HCT116 (cell line): ENCODE data around the gene METTL27. TPM values are rescaled to one million over a fixed set of nuclear protein-coding genes. Genes with fewer than 3 reads are reported as not detected.

Experiments used
- ATAC-seq: fragments of 200-7000 bp; cut with Tn5 transposase; 2 replicates; pipeline ENCODE4 v1.9.1; 2020; ENCODE audit warnings: mild to moderate bottlenecking, moderate library complexity
- BruUV-seq: library from RNA; stranded (reverse); fragments of 400-500 nt; replicated peaks from 2 replicates; lab custom pipeline; 2021; lab: Mats Ljungman, UMichigan
- CTCF ChIA-PET: fragments of 300-600 bp; sonication (Branson Sonifier 250); formaldehyde crosslinking; loops from one replicate; lab custom pipeline; 2021; ENCODE audit warnings: antibody characterized with exemption; lab: Charles Lee
- POLR2A ChIA-PET: fragments of 300-600, 350-600 bp; sonication (Branson Sonifier 250); formaldehyde crosslinking; loops from one replicate; lab custom pipeline; 2021; ENCODE audit warnings: antibody characterized with exemption; lab: Charles Lee
- RAD21 ChIA-PET, 2 experiments: fragments of 300-600 bp; sonication (Branson Sonifier 250); formaldehyde crosslinking; loops; one replicate each; lab custom pipeline; 2023; ENCODE audit warnings: low total read pairs in 2 of 2; ENCODE audit not compliant: uncharacterized antibody in 2 of 2, unreplicated experiment in 2 of 2, low non-redundant PET in 1 of 2; lab: Charles Lee
- DNase-seq: peaks from one replicate; pipeline ENCODE4 v3.0.0-alpha.2; 2010; ENCODE audit warnings: low read depth, low spot score
- H2AFZ ChIP-seq: fragments of 200-600 bp; shearing (Covaris generic), sonication (generic); 2 replicates; pipeline ENCODE4 v1.6.1; 2017; ENCODE audit warnings: low read depth, mixed run types, mixed read lengths, antibody characterized with exemption, low read length; ENCODE audit not compliant: poor library complexity, severe bottlenecking
- H3K27ac ChIP-seq: 2 replicates; pipeline ENCODE4 v1.5.1; 2012; ENCODE audit warnings: low read depth, low read length
- H3K27me3 ChIP-seq: fragments of 200-600 bp; sonication (generic); 2 replicates; pipeline ENCODE4 v1.6.1; 2016; ENCODE audit warnings: mixed run types, low read length, mixed read lengths; ENCODE audit not compliant: insufficient read depth
- H3K36me3 ChIP-seq, 2 experiments: fragments of 200-500 bp in 1 of 2; fragments of 200-600 bp in 1 of 2; sonication (Bioruptor generic) in 1 of 2; sonication (generic) in 1 of 2; 2 replicates each; pipeline versions ENCODE4 v1.5.1 to v1.6.1; 2014 to 2016; ENCODE audit warnings: low read length in 2 of 2, inconsistent platforms in 1 of 2, mixed read lengths in 1 of 2, mixed run types in 1 of 2; ENCODE audit not compliant: insufficient read depth in 2 of 2, control insufficient read depth in 1 of 2
- H3K4me1 ChIP-seq, 2 experiments: fragments of 200-600 bp in 1 of 2; sonication (generic) in 1 of 2; 2 replicates each; pipeline versions ENCODE4 v1.5.1 to v1.6.1; 2012 to 2017; ENCODE audit warnings: low read length in 2 of 2, inconsistent platforms in 1 of 2, mild to moderate bottlenecking in 1 of 2, mixed read lengths in 1 of 2, mixed run types in 1 of 2, moderate library complexity in 1 of 2; ENCODE audit not compliant: insufficient read depth in 2 of 2, control insufficient read depth in 1 of 2
- H3K4me2 ChIP-seq: fragments of 200-600 bp; sonication (generic); 2 replicates; pipeline ENCODE4 v1.6.1; 2017; ENCODE audit warnings: mixed run types, low read length, mixed read lengths
- H3K4me3 ChIP-seq, 2 experiments: fragments of 200-600 bp in 1 of 2; sonication (generic) in 1 of 2; replicated peaks in 1 of 2; 2 replicates each; pipeline ENCODE4 v1.5.1; 2011 to 2016; ENCODE audit warnings: low read length in 2 of 2, control low read depth in 1 of 2, low read depth in 1 of 2, mild to moderate bottlenecking in 1 of 2, mixed read lengths in 1 of 2, mixed run types in 1 of 2
- H3K79me2 ChIP-seq: fragments of 200-600 bp; sonication (generic); 2 replicates; pipeline ENCODE4 v1.6.1; 2017; ENCODE audit warnings: mild to moderate bottlenecking, mixed run types, low read length, moderate library complexity, mixed read lengths; ENCODE audit not compliant: insufficient read depth
- H3K9ac ChIP-seq: fragments of 200-600 bp; sonication (generic); 2 replicates; pipeline ENCODE4 v1.6.1; 2016; ENCODE audit warnings: low read length, mixed read lengths
- H3K9me2 ChIP-seq: fragments of 200-600 bp; sonication (generic), shearing (Covaris generic); 2 replicates; pipeline ENCODE4 v1.6.1; 2017; ENCODE audit warnings: mixed run types, mild to moderate bottlenecking, moderate library complexity; ENCODE audit not compliant: insufficient read depth
- H3K9me3 ChIP-seq, 2 experiments: fragments of 200-500 bp in 1 of 2; fragments of 200-600 bp in 1 of 2; sonication (Bioruptor generic) in 1 of 2; sonication (generic) in 1 of 2; 2 replicates each; pipeline ENCODE4 v1.6.1; 2014 to 2017; ENCODE audit warnings: low read length in 2 of 2, mixed read lengths in 2 of 2, inconsistent platforms in 1 of 2, low read depth in 1 of 2, mild to moderate bottlenecking in 1 of 2, mixed run types in 1 of 2, moderate library complexity in 1 of 2; ENCODE audit not compliant: control insufficient read depth in 1 of 2, insufficient read depth in 1 of 2
- H4K20me1 ChIP-seq: fragments of 200-600 bp; sonication (generic), shearing (Covaris generic); 2 replicates; pipeline ENCODE4 v1.6.1; 2017; ENCODE audit warnings: mixed run types, mild to moderate bottlenecking, moderate library complexity; ENCODE audit not compliant: insufficient read depth
- CBX3 ChIP-seq: IDR thresholded peaks from 2 replicates; pipeline ENCODE4 v1.6.1; 2012; ENCODE audit warnings: low read depth
- CEBPB ChIP-seq: IDR thresholded peaks from 2 replicates; pipeline ENCODE4 v1.6.1; 2012; ENCODE audit warnings: low read depth
- EGR1 ChIP-seq: IDR thresholded peaks from 2 replicates; pipeline ENCODE4 v1.6.1; 2012; ENCODE audit warnings: low read depth
- ELF1 ChIP-seq: IDR thresholded peaks from 2 replicates; pipeline ENCODE4 v1.6.1; 2012; ENCODE audit warnings: low read depth, borderline replicate concordance
- EZH2 ChIP-seq: fragments of 200-600 bp; sonication (generic); IDR thresholded peaks from 2 replicates; pipeline ENCODE4 v1.6.1; 2017; ENCODE audit warnings: antibody characterized with exemption, mixed run types
- EZH2phosphoT487 ChIP-seq: fragments of 200-600 bp; IDR thresholded peaks from 2 replicates; pipeline ENCODE4 v1.6.1; 2018; ENCODE audit warnings: antibody characterized with exemption, borderline replicate concordance
- FOSL1 ChIP-seq: IDR thresholded peaks from 2 replicates; pipeline ENCODE4 v1.6.1; 2012; ENCODE audit warnings: low read depth
- JUND ChIP-seq: IDR thresholded peaks from 2 replicates; pipeline ENCODE4 v1.6.1; 2012
- POLR2A ChIP-seq: IDR thresholded peaks from 2 replicates; pipeline ENCODE4 v1.7.0; 2011; ENCODE audit warnings: borderline replicate concordance; ENCODE audit not compliant: insufficient read depth, insufficient read length; ENCODE audit errors: extremely low read depth
- POLR2AphosphoS5 ChIP-seq: IDR thresholded peaks from 2 replicates; pipeline ENCODE4 v1.6.1; 2011; ENCODE audit warnings: mild to moderate bottlenecking, low read depth, low read length, moderate library complexity
- RAD21 ChIP-seq: IDR thresholded peaks from 2 replicates; pipeline ENCODE4 v1.6.1; 2012; ENCODE audit warnings: low read depth, mild to moderate bottlenecking
- SIN3A ChIP-seq: IDR thresholded peaks from 2 replicates; pipeline ENCODE4 v1.6.1; 2012; ENCODE audit warnings: low read depth
- SRF ChIP-seq: IDR thresholded peaks from 2 replicates; pipeline ENCODE4 v1.6.1; 2012; ENCODE audit warnings: low read depth
- TCF7L2 ChIP-seq: IDR thresholded peaks from 2 replicates; pipeline ENCODE4 v1.7.0; 2011; ENCODE audit warnings: borderline replicate concordance, inconsistent platforms; ENCODE audit not compliant: insufficient read depth, insufficient read length; ENCODE audit errors: extremely low read depth
- YY1 ChIP-seq: IDR thresholded peaks from 2 replicates; pipeline ENCODE4 v1.6.1; 2011; ENCODE audit warnings: low read length, low read depth, moderate library complexity, mild to moderate bottlenecking; ENCODE audit not compliant: insufficient replicate concordance; ENCODE audit errors: extremely low read depth
- ZNF274 ChIP-seq: fragments of 200-500 bp; sonication (Bioruptor generic); IDR thresholded peaks from 2 replicates; pipeline ENCODE4 v1.6.1; 2014; ENCODE audit warnings: mild to moderate bottlenecking, low read depth, low read length, inconsistent platforms
- intact Hi-C: fragments of 100-400 bp; cut with micrococcal nuclease; formaldehyde crosslinking; loops from 2 replicates; pipeline ENCODE4 v1.10.0; 2022
- total RNA-seq: library from RNA; stranded (reverse); gene quantifications from one replicate; pipeline ENCODE4 v1.2.1, GENCODE V29; 2021; ENCODE audit not compliant: unreplicated experiment
- TF ChIP-seq, protein P1 (sequence below): IDR thresholded peaks from 2 replicates; pipeline ENCODE4 v1.6.1; 2012; ENCODE audit warnings: low read depth
- TF ChIP-seq, protein P2 (sequence below): IDR thresholded peaks from 2 replicates; pipeline ENCODE4 v1.6.1; 2012
- TF ChIP-seq, protein P3 (sequence below): IDR thresholded peaks from 2 replicates; pipeline ENCODE4 v1.6.1; 2012
- TF ChIP-seq, protein P4 (sequence below): IDR thresholded peaks from 2 replicates; pipeline ENCODE4 v1.6.1; 2011; ENCODE audit warnings: mild to moderate bottlenecking, low read length, moderate library complexity; ENCODE audit not compliant: insufficient replicate concordance; ENCODE audit errors: extremely low read depth

Gene METTL27
- total RNA-seq, 1 experiment from 2014 or later: 30.4 TPM

DNA sequence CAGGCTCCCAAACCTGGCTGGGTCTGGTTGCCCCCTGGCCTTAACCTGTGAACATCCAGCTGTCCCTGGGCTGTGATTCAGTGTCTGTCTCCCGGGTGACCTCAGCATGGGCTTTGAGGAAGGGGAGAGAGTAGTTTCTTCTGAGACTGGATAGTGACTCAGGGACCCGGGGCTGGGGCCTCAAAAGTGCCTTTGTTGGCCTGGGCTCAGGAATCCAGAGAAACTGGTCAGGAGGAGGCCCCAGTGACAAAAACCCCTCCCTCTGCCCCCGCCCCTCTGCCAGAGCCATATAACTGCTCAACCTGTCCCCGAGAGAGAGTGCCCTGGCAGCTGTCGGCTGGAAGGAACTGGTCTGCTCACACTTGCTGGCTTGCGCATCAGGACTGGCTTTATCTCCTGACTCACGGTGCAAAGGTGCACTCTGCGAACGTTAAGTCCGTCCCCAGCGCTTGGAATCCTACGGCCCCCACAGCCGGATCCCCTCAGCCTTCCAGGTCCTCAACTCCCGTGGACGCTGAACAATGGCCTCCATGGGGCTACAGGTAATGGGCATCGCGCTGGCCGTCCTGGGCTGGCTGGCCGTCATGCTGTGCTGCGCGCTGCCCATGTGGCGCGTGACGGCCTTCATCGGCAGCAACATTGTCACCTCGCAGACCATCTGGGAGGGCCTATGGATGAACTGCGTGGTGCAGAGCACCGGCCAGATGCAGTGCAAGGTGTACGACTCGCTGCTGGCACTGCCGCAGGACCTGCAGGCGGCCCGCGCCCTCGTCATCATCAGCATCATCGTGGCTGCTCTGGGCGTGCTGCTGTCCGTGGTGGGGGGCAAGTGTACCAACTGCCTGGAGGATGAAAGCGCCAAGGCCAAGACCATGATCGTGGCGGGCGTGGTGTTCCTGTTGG is 11.4 kb downstream of the METTL27 start, which contains the start of gene CLDN4:
TSS of gene CLDN4 (plus strand) at position 316 of the 903 bp plus-strand sequence. CDS start at position 522, 206 bp downstream.
- H3K4me1 ChIP-seq: peaks cover 65 to 89% of the 10 kb centered on the region in 2 experiments
- TF ChIP-seq POLR2AphosphoS5 (peak; percentile 100), ZNF274 (no peak), CEBPB (no peak), EZH2phosphoT487 (no peak), SRF (no peak), EGR1 (no peak), JUND (no peak), CBX3 (no peak), EZH2 (no peak), FOSL1 (no peak), POLR2A (peak; percentile 98), YY1 (peak; percentile 73), ELF1 (no peak), RAD21 (no peak), SIN3A (no peak), TCF7L2 (no peak)
- TF ChIP-seq, protein P1, sequence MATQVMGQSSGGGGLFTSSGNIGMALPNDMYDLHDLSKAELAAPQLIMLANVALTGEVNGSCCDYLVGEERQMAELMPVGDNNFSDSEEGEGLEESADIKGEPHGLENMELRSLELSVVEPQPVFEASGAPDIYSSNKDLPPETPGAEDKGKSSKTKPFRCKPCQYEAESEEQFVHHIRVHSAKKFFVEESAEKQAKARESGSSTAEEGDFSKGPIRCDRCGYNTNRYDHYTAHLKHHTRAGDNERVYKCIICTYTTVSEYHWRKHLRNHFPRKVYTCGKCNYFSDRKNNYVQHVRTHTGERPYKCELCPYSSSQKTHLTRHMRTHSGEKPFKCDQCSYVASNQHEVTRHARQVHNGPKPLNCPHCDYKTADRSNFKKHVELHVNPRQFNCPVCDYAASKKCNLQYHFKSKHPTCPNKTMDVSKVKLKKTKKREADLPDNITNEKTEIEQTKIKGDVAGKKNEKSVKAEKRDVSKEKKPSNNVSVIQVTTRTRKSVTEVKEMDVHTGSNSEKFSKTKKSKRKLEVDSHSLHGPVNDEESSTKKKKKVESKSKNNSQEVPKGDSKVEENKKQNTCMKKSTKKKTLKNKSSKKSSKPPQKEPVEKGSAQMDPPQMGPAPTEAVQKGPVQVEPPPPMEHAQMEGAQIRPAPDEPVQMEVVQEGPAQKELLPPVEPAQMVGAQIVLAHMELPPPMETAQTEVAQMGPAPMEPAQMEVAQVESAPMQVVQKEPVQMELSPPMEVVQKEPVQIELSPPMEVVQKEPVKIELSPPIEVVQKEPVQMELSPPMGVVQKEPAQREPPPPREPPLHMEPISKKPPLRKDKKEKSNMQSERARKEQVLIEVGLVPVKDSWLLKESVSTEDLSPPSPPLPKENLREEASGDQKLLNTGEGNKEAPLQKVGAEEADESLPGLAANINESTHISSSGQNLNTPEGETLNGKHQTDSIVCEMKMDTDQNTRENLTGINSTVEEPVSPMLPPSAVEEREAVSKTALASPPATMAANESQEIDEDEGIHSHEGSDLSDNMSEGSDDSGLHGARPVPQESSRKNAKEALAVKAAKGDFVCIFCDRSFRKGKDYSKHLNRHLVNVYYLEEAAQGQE: no peak
- TF ChIP-seq, protein P2, sequence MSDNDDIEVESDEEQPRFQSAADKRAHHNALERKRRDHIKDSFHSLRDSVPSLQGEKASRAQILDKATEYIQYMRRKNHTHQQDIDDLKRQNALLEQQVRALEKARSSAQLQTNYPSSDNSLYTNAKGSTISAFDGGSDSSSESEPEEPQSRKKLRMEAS: no peak
- TF ChIP-seq, protein P3, sequence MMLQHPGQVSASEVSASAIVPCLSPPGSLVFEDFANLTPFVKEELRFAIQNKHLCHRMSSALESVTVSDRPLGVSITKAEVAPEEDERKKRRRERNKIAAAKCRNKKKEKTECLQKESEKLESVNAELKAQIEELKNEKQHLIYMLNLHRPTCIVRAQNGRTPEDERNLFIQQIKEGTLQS: no peak
- TF ChIP-seq, protein P4, sequence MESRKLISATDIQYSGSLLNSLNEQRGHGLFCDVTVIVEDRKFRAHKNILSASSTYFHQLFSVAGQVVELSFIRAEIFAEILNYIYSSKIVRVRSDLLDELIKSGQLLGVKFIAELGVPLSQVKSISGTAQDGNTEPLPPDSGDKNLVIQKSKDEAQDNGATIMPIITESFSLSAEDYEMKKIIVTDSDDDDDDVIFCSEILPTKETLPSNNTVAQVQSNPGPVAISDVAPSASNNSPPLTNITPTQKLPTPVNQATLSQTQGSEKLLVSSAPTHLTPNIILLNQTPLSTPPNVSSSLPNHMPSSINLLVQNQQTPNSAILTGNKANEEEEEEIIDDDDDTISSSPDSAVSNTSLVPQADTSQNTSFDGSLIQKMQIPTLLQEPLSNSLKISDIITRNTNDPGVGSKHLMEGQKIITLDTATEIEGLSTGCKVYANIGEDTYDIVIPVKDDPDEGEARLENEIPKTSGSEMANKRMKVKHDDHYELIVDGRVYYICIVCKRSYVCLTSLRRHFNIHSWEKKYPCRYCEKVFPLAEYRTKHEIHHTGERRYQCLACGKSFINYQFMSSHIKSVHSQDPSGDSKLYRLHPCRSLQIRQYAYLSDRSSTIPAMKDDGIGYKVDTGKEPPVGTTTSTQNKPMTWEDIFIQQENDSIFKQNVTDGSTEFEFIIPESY: no peak
- ChIA-PET RAD21 (no interaction called here), CTCF (no interaction called here), POLR2A (interaction anchor here (0.8 to 5.4 kb wide), 12 partner anchors 8 to 90 kb away, joined by 3 to 87 read pairs (median 7); partner anchors contain the start of genes ABHD11, CLDN3 and METTL27)
- 0 out of 4 replicates have a peak, but pooled peaks cover 0 to 7% of the 10 kb centered on the region in 2 experiments for H3K36me3 ChIP-seq
- no peaks in the 10 kb centered on the region for H3K9me2 ChIP-seq
- peak; percentile 51 for ATAC-seq
- intact Hi-C loops: no loop called here
- H3K9me3 ChIP-seq: no peaks in the 10 kb centered on the region
- peak; percentile 93 for DNase-seq
- H3K9ac ChIP-seq: peak within 1 kb of the TSS; percentile 99
- peak within 1 kb of the TSS; percentile 93 to 96 for H3K4me3 ChIP-seq
- H2AFZ ChIP-seq: no peak within 1 kb of the TSS
- no peaks in the 10 kb centered on the region for H4K20me1 ChIP-seq
- TSS peak; percentile 88 for BruUV-seq
- H3K4me2 ChIP-seq: peak within 1 kb of the TSS; percentile 99
- H3K79me2 ChIP-seq: peaks cover 23% of the 10 kb centered on the region
- no peaks in the 10 kb centered on the region for H3K27me3 ChIP-seq
- H3K27ac ChIP-seq: peak within 1 kb of the TSS; percentile 96
